ENCODE results near the gene SLC12A5. TPM values are rescaled to one million over a fixed set of nuclear protein-coding genes. Genes with fewer than 3 reads are reported as not detected.

SLC12A5 gene
- total RNA-seq, 1 donor from 2014 or later = 10.4 TPM

DNA sequence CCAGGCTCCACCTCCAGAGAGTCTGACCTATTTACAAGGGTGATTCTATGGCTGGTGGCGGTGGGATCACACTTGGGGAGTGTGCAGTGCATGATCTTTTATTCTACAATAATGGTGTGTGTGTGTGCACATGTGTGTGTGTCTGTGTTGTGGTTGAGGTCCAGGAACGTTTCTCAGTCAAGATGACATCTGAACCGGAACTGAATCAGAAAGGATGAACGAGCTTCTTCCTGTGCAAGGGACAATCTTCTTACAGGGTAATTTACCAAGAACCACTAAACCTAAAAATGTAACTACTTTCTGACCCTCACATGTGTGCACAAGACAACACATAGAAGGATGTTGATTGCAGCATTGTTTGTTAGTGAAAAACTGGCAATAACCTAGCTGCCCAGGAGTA, 11.7 kb upstream of the SLC12A5 start:
- peaks cover 6% of the 10 kb centered on the region for H3K4me1 Mint-ChIP-seq (ENCODE audit: low read depth, unreplicated experiment)
- H3K27ac Mint-ChIP-seq (ENCODE audit: unreplicated experiment) = no peak overlapping the region

DNA sequence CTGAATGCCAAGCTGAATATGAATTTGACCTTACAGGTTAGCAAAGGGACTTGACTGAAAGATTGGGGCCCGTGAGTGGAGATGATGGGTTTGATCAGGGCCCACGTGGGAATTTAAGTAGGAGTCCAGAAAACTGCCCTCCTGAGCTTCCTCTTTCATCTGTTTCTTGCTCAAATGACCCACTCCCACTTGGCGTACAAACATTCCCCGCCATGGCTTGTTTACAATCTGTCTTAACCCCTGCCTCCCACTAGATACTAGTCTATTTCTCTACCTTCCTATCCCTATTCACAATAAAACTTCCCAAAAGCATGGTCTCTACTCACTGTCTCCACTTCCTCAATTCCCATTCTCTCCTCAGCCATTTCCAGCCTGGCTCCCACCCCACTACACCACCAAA, 10.9 kb upstream of the SLC12A5 start:
- no peak for DNase-seq
- Mint-ChIP-seq H3K9me3 (ENCODE audit: unreplicated experiment) (peaks cover 8% of the 10 kb centered on the region), H3K4me3 (ENCODE audit: unreplicated experiment) (no peak overlapping the region), H3K36me3 (ENCODE audit: unreplicated experiment) (peaks cover 4% of the 10 kb centered on the region), H3K27ac (ENCODE audit: unreplicated experiment) (no peak overlapping the region), H3K4me1 (ENCODE audit: low read depth, unreplicated experiment) (peaks cover 7% of the 10 kb centered on the region), H3K27me3 (ENCODE audit: unreplicated experiment) (peaks cover 4% of the 10 kb centered on the region)
- TF ChIP-seq, protein P1, sequence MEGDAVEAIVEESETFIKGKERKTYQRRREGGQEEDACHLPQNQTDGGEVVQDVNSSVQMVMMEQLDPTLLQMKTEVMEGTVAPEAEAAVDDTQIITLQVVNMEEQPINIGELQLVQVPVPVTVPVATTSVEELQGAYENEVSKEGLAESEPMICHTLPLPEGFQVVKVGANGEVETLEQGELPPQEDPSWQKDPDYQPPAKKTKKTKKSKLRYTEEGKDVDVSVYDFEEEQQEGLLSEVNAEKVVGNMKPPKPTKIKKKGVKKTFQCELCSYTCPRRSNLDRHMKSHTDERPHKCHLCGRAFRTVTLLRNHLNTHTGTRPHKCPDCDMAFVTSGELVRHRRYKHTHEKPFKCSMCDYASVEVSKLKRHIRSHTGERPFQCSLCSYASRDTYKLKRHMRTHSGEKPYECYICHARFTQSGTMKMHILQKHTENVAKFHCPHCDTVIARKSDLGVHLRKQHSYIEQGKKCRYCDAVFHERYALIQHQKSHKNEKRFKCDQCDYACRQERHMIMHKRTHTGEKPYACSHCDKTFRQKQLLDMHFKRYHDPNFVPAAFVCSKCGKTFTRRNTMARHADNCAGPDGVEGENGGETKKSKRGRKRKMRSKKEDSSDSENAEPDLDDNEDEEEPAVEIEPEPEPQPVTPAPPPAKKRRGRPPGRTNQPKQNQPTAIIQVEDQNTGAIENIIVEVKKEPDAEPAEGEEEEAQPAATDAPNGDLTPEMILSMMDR (IDR thresholded peaks at IDR 0.05; ENCODE audit: partially characterized antibody, unreplicated experiment) = no peak

More for the DNA sequence above, 11.7 kb upstream of the SLC12A5 start:
- peaks cover 4% of the 10 kb centered on the region for H3K27me3 Mint-ChIP-seq (ENCODE audit: unreplicated experiment)
- H3K36me3 Mint-ChIP-seq (ENCODE audit: unreplicated experiment) = peaks cover 4% of the 10 kb centered on the region
- TF ChIP-seq, protein P1 (IDR thresholded peaks at IDR 0.05; ENCODE audit: partially characterized antibody, unreplicated experiment) = no peak
- H3K4me3 Mint-ChIP-seq (ENCODE audit: unreplicated experiment) = no peak overlapping the region
- peaks cover 8% of the 10 kb centered on the region for H3K9me3 Mint-ChIP-seq (ENCODE audit: unreplicated experiment)
- DNase-seq = no peak

DNA sequence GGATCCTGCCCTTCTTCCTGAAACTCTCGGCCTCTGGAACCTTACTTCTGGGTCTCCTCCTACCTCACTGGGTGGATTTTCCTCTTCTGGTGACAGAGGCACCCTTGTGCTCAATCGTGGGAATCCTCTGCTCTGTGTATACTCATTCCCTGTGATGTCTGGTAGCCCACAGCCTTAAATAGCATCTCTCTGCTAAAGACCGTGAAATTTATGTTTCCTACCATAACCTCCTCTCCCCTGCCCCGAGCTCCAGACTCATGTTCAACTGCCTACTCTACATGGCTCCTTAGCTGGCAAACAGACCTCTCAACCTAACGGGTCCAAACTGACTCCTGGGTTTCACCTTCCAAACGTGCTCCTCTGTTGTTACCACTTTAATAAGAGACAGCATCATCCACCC, 10.4 kb upstream of the SLC12A5 start:
- no peak for DNase-seq
- Mint-ChIP-seq H3K4me3 (ENCODE audit: unreplicated experiment) (no peak overlapping the region), H3K27ac (ENCODE audit: unreplicated experiment) (no peak overlapping the region), H3K9me3 (ENCODE audit: unreplicated experiment) (peaks cover 13% of the 10 kb centered on the region), H3K36me3 (ENCODE audit: unreplicated experiment) (peaks cover 4% of the 10 kb centered on the region), H3K27me3 (ENCODE audit: unreplicated experiment) (peaks cover 7% of the 10 kb centered on the region), H3K4me1 (ENCODE audit: low read depth, unreplicated experiment) (peaks cover 11% of the 10 kb centered on the region)
- TF ChIP-seq, protein P1 (IDR thresholded peaks at IDR 0.05; ENCODE audit: partially characterized antibody, unreplicated experiment) = no peak

DNA sequence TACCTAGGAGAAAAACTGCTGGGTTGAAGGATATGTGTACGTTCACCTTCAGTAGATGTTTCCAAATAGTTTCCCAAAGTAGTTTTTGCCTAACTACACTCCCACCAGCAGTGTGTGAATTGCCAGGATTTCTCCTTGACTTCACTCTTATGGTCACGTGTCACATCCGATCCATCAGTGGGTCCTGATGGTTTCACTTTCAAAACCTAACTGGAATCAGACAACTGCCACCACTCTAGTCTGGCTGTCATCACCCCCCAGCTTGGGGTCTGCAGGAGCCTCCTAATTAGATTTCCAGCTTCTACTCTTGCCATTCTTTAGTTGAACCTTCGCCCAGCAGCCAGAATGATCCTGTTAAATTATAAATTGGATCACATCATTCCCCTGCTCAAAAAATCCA, 8.5 kb upstream of the SLC12A5 start:
- H3K4me3 Mint-ChIP-seq (ENCODE audit: unreplicated experiment) = peak overlapping the region; percentile 69
- peaks cover 11% of the 10 kb centered on the region for H3K27me3 Mint-ChIP-seq (ENCODE audit: unreplicated experiment)
- TF ChIP-seq, protein P1 (IDR thresholded peaks at IDR 0.05; ENCODE audit: partially characterized antibody, unreplicated experiment) = no peak

DNA sequence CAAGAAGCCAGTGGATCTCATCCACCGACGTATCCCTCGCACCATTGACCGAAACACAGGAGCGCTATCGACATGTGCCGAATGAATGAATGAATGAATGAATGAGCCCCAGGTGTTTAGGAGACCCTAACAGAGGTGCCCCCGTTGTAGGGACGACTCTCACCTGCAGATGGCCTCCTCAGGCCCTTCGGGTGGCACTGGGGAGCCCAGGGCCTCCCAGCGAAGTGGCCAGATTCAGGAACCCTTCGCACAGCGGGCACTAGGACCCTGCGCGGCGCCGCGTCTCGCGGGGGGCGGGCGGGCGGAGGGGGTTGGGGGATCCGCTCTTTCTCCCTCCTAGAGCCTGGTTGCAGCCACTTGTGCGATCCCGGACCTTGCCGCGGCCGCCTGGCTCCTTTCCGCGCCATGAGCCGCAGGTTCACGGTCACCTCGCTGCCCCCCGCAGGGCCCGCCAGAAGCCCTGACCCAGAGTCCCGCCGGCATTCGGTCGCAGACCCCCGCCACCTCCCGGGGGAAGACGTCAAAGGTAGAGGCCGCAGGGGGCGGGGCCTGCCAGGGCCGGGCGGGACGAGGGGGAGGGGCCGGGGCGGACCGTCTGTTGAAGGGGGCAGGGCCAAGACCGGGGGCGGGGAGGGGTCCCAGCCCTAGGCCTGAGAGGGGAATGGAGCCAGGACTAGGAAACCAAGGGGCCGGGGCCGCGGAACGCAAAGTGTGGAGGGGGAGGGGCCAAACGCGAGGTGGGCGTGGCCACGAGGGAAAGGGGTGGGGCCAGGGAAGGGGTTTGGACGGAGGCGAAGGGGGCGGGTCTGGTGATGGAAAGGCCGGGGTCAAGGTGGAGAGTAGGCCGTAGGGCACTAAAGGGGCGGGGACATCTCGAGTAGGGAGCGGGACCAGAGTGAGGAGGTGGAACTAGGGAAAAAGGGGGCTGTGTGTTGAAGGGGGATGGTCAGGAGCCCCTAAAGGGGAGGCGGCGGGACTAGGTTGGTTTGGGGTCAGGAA, 7.4 kb upstream of the SLC12A5 start:
- no peak overlapping the region for H3K27ac Mint-ChIP-seq (ENCODE audit: unreplicated experiment)
- TF ChIP-seq, protein P1 (IDR thresholded peaks at IDR 0.05; ENCODE audit: partially characterized antibody, unreplicated experiment) = peak; percentile 7
- peaks cover 19% of the 10 kb centered on the region for H3K4me1 Mint-ChIP-seq (ENCODE audit: low read depth, unreplicated experiment)
- peaks cover 16% of the 10 kb centered on the region for H3K27me3 Mint-ChIP-seq (ENCODE audit: unreplicated experiment)
- H3K4me3 Mint-ChIP-seq (ENCODE audit: unreplicated experiment) = peak overlapping the region; percentile 82
- H3K36me3 Mint-ChIP-seq (ENCODE audit: unreplicated experiment) = peaks cover 4% of the 10 kb centered on the region
- H3K9me3 Mint-ChIP-seq (ENCODE audit: unreplicated experiment) = peaks cover 9% of the 10 kb centered on the region
- peak; percentile 95 for DNase-seq

More for the DNA sequence above, 8.5 kb upstream of the SLC12A5 start:
- H3K9me3 Mint-ChIP-seq (ENCODE audit: unreplicated experiment) = peaks cover 9% of the 10 kb centered on the region
- no peak overlapping the region for H3K27ac Mint-ChIP-seq (ENCODE audit: unreplicated experiment)
- peaks cover 15% of the 10 kb centered on the region for H3K4me1 Mint-ChIP-seq (ENCODE audit: low read depth, unreplicated experiment)
- H3K36me3 Mint-ChIP-seq (ENCODE audit: unreplicated experiment) = peaks cover 4% of the 10 kb centered on the region
- DNase-seq = no peak
